GM12874 (cell line): ENCODE measurements around the gene FRYL.

Experiments used
- CTCF ChIP-seq: IDR thresholded peaks from 2 replicates; pipeline ENCODE4 v1.5.1; 2011; ENCODE audit warnings: low read depth, mild to moderate bottlenecking, control low read depth, low read length, moderate library complexity; ENCODE audit not compliant: insufficient read depth

FRYL gene

GRCh38 chr4:48801016-48801715, 21.1 kb upstream of the FRYL start:
- no peak for TF ChIP-seq CTCF

- no peak for TF ChIP-seq CTCF
Measured at GRCh38 chr4:48799157-48799556, 19.1 kb upstream of the FRYL start.

GRCh38 chr4:48798117-48798516, 18.0 kb upstream of the FRYL start:
- TF ChIP-seq CTCF, result no peak

- TF ChIP-seq CTCF, result no peak
Measured at GRCh38 chr4:48796927-48797679, 17.0 kb upstream of the FRYL start.

GRCh38 chr4:48796191-48796926, 16.3 kb upstream of the FRYL start:
- no peak for TF ChIP-seq CTCF

- TF ChIP-seq CTCF, result no peak
Measured at GRCh38 chr4:48795108-48795507, 15.0 kb upstream of the FRYL start.

GRCh38 chr4:48792348-48793006, 12.4 kb upstream of the FRYL start:
- no peak for TF ChIP-seq CTCF
